ENCODE results near the gene POFUT1.

Gene POFUT1

DNA sequence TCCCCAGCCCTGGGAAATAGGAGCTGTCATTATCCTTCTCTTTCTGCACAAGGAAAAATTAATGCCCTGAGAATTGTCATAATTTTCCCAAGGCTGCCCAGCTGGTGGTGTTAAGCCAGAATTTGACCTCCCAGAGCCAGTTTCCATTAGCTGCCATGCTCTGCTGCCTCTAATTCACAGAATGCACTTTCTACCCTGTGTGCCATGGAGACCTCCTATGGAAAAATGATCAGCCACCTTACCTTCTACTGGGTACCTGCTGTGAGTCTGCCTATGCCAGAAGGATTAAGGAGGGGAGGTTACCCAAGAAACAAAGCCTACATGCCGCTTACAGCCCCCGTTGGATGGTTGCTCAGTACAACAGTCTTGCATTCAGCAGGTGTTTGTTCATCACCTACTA lies 29.1 kb downstream of the POFUT1 start:
- H3K4me1 ChIP-seq (ENCODE audit: control insufficient read depth, insufficient read depth, low read length) = 0 out of 2 replicates have a peak, but pooled peaks cover 2% of the 10 kb centered on the region
- no peak overlapping the region for H3K27ac ChIP-seq (ENCODE audit: extremely low read depth, low read depth, low read length)
- CTCF ChIA-PET = no interaction called here
- no peak for TF ChIP-seq ZNF366 (tag by site-specific recombination; conservative IDR thresholded peaks at IDR 0.05)
- TF ChIP-seq REPIN1 (tag by site-specific recombination; IDR thresholded peaks at IDR 0.05; ENCODE audit: low read depth) = no peak
- no peak for TF ChIP-seq ZNF138 (tag by site-specific recombination; IDR thresholded peaks at IDR 0.05; ENCODE audit: borderline replicate concordance)
- TF ChIP-seq ZNF266 (tag by site-specific recombination; IDR thresholded peaks at IDR 0.05; ENCODE audit: low read depth) = no peak
- TF ChIP-seq, protein P1, sequence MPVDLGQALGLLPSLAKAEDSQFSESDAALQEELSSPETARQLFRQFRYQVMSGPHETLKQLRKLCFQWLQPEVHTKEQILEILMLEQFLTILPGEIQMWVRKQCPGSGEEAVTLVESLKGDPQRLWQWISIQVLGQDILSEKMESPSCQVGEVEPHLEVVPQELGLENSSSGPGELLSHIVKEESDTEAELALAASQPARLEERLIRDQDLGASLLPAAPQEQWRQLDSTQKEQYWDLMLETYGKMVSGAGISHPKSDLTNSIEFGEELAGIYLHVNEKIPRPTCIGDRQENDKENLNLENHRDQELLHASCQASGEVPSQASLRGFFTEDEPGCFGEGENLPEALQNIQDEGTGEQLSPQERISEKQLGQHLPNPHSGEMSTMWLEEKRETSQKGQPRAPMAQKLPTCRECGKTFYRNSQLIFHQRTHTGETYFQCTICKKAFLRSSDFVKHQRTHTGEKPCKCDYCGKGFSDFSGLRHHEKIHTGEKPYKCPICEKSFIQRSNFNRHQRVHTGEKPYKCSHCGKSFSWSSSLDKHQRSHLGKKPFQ (tag by site-specific recombination; IDR thresholded peaks at IDR 0.05) = no peak
- no peak for TF ChIP-seq ZXDB (tag by site-specific recombination; IDR thresholded peaks at IDR 0.05)
- no peak for TF ChIP-seq IKZF3 (tag by site-specific recombination; IDR thresholded peaks at IDR 0.05)
- TF ChIP-seq BCL11A (tag by site-specific recombination; IDR thresholded peaks at IDR 0.05; ENCODE audit: low read depth) = no peak
- TF ChIP-seq ZNF664 (tag by site-specific recombination; IDR thresholded peaks at IDR 0.05) = 0 out of 2 replicates have a peak, but pooled peaks have one; percentile 31
- TF ChIP-seq, protein P2, sequence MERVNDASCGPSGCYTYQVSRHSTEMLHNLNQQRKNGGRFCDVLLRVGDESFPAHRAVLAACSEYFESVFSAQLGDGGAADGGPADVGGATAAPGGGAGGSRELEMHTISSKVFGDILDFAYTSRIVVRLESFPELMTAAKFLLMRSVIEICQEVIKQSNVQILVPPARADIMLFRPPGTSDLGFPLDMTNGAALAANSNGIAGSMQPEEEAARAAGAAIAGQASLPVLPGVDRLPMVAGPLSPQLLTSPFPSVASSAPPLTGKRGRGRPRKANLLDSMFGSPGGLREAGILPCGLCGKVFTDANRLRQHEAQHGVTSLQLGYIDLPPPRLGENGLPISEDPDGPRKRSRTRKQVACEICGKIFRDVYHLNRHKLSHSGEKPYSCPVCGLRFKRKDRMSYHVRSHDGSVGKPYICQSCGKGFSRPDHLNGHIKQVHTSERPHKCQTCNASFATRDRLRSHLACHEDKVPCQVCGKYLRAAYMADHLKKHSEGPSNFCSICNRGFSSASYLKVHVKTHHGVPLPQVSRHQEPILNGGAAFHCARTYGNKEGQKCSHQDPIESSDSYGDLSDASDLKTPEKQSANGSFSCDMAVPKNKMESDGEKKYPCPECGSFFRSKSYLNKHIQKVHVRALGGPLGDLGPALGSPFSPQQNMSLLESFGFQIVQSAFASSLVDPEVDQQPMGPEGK (tag by site-specific recombination; IDR thresholded peaks at IDR 0.05) = no peak
- TF ChIP-seq MEIS1 (CRISPR knock-in tag; IDR thresholded peaks at IDR 0.05; ENCODE audit: borderline replicate concordance) = no peak
- no peak for TF ChIP-seq ZNF514 (tag by site-specific recombination; IDR thresholded peaks at IDR 0.05)
- TF ChIP-seq, protein P3, sequence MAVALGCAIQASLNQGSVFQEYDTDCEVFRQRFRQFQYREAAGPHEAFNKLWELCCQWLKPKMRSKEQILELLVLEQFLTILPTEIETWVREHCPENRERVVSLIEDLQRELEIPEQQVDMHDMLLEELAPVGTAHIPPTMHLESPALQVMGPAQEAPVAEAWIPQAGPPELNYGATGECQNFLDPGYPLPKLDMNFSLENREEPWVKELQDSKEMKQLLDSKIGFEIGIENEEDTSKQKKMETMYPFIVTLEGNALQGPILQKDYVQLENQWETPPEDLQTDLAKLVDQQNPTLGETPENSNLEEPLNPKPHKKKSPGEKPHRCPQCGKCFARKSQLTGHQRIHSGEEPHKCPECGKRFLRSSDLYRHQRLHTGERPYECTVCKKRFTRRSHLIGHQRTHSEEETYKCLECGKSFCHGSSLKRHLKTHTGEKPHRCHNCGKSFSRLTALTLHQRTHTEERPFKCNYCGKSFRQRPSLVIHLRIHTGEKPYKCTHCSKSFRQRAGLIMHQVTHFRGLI (tag by site-specific recombination; IDR thresholded peaks at IDR 0.05) = no peak
- peak; percentile 65 for TF ChIP-seq ZIC2 (tag by site-specific recombination; IDR thresholded peaks at IDR 0.05)
- TF ChIP-seq ZNF132 (tag by site-specific recombination; IDR thresholded peaks at IDR 0.05; ENCODE audit: borderline replicate concordance) = no peak
- no peaks in the 10 kb centered on the region for H3K9me3 ChIP-seq (ENCODE audit: control insufficient read depth, insufficient read depth, low read depth, low read length)
- H3K4me3 ChIP-seq (ENCODE audit: low read depth, low read length) = no peak overlapping the region
- H3K36me3 ChIP-seq (ENCODE audit: control insufficient read depth in 2 of 2, insufficient read depth in 1 of 2, low read length in 2 of 2) = peaks cover 0 to 51% of the 10 kb centered on the region in 2 experiments; a peak in 2 of 3 replicates
- POLR2A ChIA-PET = no interaction called here

DNA sequence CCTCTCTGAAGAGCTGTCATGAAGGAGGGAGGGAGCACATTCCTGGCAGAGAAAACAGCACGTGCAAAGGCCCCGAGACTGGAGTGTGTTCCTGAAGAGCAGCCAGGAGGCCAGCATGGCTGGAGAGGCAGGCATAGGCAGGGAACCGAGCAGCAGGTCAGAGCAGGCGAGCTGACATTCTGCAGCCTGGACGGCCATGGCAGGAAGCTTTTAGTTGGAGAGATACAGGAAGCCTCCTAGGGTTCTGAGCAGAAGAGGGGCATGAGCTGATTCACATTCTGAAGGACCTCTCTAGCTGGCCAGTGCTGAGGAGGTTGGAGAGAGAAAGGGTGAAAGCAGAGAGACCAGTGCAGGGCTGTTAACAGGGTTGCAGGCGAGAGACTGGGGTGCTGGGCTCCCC lies 29.7 kb downstream of the POFUT1 start:
- Histone ChIP-seq H3K27ac (ENCODE audit: extremely low read depth, low read depth, low read length) (no peak overlapping the region), H3K4me1 (ENCODE audit: control insufficient read depth, insufficient read depth, low read length) (0 out of 2 replicates have a peak, but pooled peaks cover 2% of the 10 kb centered on the region), H3K4me3 (ENCODE audit: low read depth, low read length) (no peak overlapping the region), H3K9me3 (ENCODE audit: control insufficient read depth, insufficient read depth, low read depth, low read length) (no peaks in the 10 kb centered on the region), H3K36me3 (ENCODE audit: control insufficient read depth in 2 of 2, insufficient read depth in 1 of 2, low read length in 2 of 2) (peaks cover 0 to 45% of the 10 kb centered on the region in 2 experiments; a peak in 2 of 3 replicates)
- ChIA-PET POLR2A (no interaction called here), CTCF (interaction anchor here (0.5 kb wide), 1 partner anchor 48 kb away, joined by 3 read pairs; no protein-coding TSS in a partner anchor)
- TF ChIP-seq HOXA7 (CRISPR knock-in tag; IDR thresholded peaks at IDR 0.05; ENCODE audit: borderline replicate concordance) (no peak), MEIS1 (CRISPR knock-in tag; IDR thresholded peaks at IDR 0.05; ENCODE audit: borderline replicate concordance) (no peak), ZNF623 (tag by site-specific recombination; IDR thresholded peaks at IDR 0.05) (peak; percentile 94)
